ENCODE results near the gene JPT2.

Gene JPT2

GRCh38 chr16:1740781-1741490, 62.9 kb downstream of the JPT2 start:
- no peak for DNase-seq

GRCh38 chr16:1741553-1742165, 63.6 kb downstream of the JPT2 start:
- DNase-seq, result no peak

DNA sequence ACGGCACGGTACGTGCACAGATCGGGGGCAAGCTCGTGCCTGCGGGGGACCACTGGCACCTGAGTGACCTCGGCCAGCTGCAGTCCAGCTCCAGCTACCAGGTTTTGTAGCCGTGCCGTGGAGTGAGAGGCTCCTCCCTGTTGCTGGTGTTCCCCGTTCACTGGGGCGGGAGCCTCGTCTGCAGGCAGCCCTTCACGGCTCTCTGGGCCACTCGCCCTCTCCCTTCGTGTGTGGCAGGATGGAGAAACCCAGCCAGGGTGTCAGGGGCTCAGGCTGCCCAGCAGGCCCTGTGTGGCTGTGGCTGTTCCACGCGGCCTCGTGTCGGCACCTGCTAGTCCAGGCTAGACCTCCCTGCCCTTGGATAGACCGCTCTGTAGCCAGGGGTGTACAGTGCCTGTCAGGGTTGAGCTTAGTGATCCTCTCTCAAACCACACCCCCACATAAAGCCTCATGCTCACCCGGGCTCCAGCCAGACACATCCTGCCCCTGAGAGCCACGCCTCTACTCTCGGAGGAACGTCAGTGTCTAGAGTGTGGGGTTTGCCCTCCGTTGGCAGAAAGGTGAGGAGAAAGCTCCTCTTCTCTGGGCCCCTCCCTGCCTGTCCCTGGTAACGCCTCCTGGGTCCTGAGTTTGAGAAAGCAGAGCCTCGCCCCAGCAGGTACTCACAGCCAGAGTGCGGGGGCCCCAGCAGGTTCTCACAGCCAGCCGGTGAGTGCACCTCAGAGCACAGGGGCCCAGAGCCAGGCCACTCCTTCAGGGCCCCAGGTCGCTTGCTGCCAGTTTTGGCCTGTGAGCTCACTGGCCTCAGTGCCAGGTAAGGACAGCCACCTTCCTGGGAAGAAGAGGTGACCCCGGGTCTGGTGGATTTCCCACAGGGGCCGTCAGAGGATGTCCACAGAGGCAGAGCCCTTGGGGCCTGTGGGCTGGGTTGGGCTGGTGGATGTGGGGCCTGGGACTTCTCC, 65.6 kb downstream of the JPT2 start:
- DNase-seq, result no peak

DNA sequence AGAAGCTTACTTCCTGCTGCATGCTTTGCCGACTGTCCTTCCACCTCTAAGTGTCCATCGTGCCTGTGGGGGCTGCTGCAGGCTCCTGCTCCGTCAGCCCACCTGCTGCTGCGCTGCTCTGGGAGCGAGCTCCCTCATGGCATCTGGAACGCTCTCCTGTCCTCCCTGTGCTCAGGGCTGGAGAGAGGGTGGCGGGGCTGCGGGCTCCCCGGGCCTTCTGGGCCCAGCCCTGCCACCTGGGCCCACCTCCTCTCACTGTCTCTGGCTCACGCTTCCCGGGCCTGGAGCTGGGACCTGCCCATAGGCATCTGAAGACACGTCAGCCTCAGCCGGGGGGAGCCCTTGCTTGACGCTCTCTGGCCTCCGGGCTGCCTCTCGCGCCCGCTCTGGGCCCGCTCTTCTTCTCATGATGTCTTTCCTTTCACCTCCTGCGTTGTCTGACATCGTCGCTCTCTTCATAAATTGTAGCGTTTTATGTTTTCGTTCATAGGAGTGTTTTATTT, 66.3 kb downstream of the JPT2 start:
- no peak for DNase-seq

- DNase-seq, result no peak
These were observed 67.3 kb downstream of the JPT2 start for GRCh38 chr16:1745181-1745899.

- no peak for DNase-seq
These were observed 68.0 kb downstream of the JPT2 start for GRCh38 chr16:1745900-1746692.

DNA sequence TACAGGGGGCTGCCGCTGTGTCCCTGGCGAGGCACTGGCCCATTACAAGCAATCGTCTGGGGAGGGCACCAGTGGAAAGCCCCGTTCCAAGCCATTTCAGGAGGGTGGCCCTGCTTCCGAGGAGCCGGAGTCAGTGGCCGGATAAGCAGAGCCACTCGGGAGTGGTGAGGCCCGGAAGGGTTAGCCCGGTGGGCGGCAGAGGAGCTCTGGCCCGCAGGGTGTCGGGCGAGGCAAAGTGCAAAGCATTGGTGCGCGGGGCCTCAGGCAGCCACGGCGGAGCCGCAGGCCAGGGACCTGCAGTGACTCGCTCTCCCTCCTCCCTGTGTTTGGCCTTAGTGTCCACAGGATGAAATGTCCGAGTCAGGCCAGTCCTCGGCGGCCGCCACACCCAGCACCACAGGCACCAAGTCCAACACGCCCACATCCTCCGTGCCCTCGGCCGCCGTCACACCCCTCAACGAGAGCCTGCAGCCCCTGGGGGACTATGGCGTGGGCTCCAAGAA, 68.7 kb downstream of the JPT2 start:
- DNase-seq, result no peak

DNA sequence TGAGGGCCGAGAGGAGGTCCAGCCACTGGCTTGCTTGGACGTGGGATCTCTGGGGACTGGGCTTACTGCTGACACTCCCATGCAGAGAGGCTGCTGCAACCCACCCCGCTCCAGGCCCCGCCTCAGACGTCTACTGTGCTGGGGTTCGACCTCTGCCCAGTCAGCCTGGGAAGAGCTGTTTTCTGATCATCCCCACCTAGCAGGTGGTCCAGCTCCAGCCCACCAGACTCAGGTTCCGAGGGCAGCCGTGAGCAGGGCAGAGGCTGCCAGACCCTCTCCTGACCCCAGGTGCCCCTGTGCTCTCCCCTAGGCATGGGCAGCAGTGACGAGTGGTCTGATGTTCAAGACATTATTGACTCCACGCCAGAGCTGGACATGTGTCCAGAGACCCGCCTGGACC, 69.9 kb downstream of the JPT2 start:
- no peak for DNase-seq

GRCh38 chr16:1749152-1750117, 71.4 kb downstream of the JPT2 start:
- DNase-seq, result no peak

All from NCI-H446 treated with DMSO at 0.1 percent for 48 hours (cell line).